ENCODE results near the gene ABR. TPM values are rescaled to one million over a fixed set of nuclear protein-coding genes. Genes with fewer than 3 reads are reported as not detected.

The ABR gene
- total and polyA plus RNA-seq, 7 donors, result 30.4 to 146 (median 79.3) TPM

GRCh38 chr17:1169929-1170312, 9.9 kb downstream of the ABR start:
- 80 to 90% methylated on average over 4 of the region's 4 CpGs for WGBS, 2 donors
- Histone ChIP-seq H3K4me3 (no peak overlapping the region), H3K27ac (no peak overlapping the region), H3K9me3 (no peaks in the 10 kb centered on the region), H3K27me3 (no peaks in the 10 kb centered on the region), H3K4me1 (peaks cover 0 to 9% (median 2%) of the 10 kb centered on the region in 4 donors), H3K36me3 (peaks cover 0 to 3% (median 0%) of the 10 kb centered on the region in 4 donors)
- intact Hi-C loops (cut with DNase I), result no loop called here
- DNase-seq, result no peak
- TF ChIP-seq EP300 (IDR thresholded peaks at IDR 0.05), result no peak
- TF ChIP-seq, protein P1, sequence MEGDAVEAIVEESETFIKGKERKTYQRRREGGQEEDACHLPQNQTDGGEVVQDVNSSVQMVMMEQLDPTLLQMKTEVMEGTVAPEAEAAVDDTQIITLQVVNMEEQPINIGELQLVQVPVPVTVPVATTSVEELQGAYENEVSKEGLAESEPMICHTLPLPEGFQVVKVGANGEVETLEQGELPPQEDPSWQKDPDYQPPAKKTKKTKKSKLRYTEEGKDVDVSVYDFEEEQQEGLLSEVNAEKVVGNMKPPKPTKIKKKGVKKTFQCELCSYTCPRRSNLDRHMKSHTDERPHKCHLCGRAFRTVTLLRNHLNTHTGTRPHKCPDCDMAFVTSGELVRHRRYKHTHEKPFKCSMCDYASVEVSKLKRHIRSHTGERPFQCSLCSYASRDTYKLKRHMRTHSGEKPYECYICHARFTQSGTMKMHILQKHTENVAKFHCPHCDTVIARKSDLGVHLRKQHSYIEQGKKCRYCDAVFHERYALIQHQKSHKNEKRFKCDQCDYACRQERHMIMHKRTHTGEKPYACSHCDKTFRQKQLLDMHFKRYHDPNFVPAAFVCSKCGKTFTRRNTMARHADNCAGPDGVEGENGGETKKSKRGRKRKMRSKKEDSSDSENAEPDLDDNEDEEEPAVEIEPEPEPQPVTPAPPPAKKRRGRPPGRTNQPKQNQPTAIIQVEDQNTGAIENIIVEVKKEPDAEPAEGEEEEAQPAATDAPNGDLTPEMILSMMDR (IDR thresholded peaks at IDR 0.05), result no peak

GRCh38 chr17:1169221-1169928, 10.4 kb downstream of the ABR start:
- intact Hi-C loops (cut with DNase I), result no loop called here
- no peak for TF ChIP-seq EP300 (IDR thresholded peaks at IDR 0.05)
- TF ChIP-seq POLR2AphosphoS5 (IDR thresholded peaks at IDR 0.05), result no peak
- TF ChIP-seq, protein P1 (IDR thresholded peaks at IDR 0.05), result no peak
- no peak for TF ChIP-seq POLR2A (IDR thresholded peaks at IDR 0.05)
- Histone ChIP-seq H3K4me3 (no peak overlapping the region), H3K27ac (no peak overlapping the region), H3K36me3 (no peaks in the 10 kb centered on the region), H3K9me3 (no peaks in the 10 kb centered on the region), H3K4me1 (peaks cover 0 to 9% (median 2%) of the 10 kb centered on the region in 4 donors), H3K27me3 (no peaks in the 10 kb centered on the region)
- DNase-seq, result no peak
- 88 to 89% methylated on average over 22 of the region's 22 CpGs for WGBS, 2 donors

- no peak for DNase-seq
- H3K36me3 ChIP-seq, result no peaks in the 10 kb centered on the region
- no peak overlapping the region for H3K27ac ChIP-seq
- H3K4me1 ChIP-seq, result peaks cover 0 to 9% (median 2%) of the 10 kb centered on the region in 4 donors
- H3K9me3 ChIP-seq, result no peaks in the 10 kb centered on the region
- H3K4me3 ChIP-seq, result no peak overlapping the region
- intact Hi-C loops (cut with DNase I), result no loop called here
- WGBS, 2 donors, result 89 to 91% methylated on average over 17 of the region's 17 CpGs
- TF ChIP-seq POLR2A (IDR thresholded peaks at IDR 0.05) (no peak), POLR2AphosphoS5 (IDR thresholded peaks at IDR 0.05) (no peak), EP300 (IDR thresholded peaks at IDR 0.05) (no peak)
- TF ChIP-seq, protein P1 (IDR thresholded peaks at IDR 0.05), result no peak
- no peaks in the 10 kb centered on the region for H3K27me3 ChIP-seq
Measured at GRCh38 chr17:1168533-1169220, 11.1 kb downstream of the ABR start.

- intact Hi-C loops (cut with DNase I), result no loop called here
- no peak for DNase-seq
- TF ChIP-seq EP300 (IDR thresholded peaks at IDR 0.05) (no peak), POLR2AphosphoS5 (IDR thresholded peaks at IDR 0.05) (no peak), POLR2A (IDR thresholded peaks at IDR 0.05) (no peak)
- TF ChIP-seq, protein P1 (IDR thresholded peaks at IDR 0.05), result no peak
- no peak overlapping the region for H3K27ac ChIP-seq
- no peak overlapping the region for H3K4me3 ChIP-seq
- 57 to 77% methylated on average over 11 of the region's 11 CpGs for WGBS, 2 donors
- peaks cover 0 to 9% (median 2%) of the 10 kb centered on the region in 4 donors for H3K4me1 ChIP-seq
- no peaks in the 10 kb centered on the region for H3K36me3 ChIP-seq
- H3K9me3 ChIP-seq, result no peaks in the 10 kb centered on the region
- no peaks in the 10 kb centered on the region for H3K27me3 ChIP-seq
Measured at GRCh38 chr17:1166276-1166675, 13.5 kb downstream of the ABR start.
